SK-N-SH (cell line): Measurements from ENCODE around the gene PSTPIP1.

Experiments used
- CTCF ChIP-seq: fragments of 200-600 bp; sonication (generic); IDR thresholded peaks from 2 replicates; pipeline ENCODE4 v1.6.1; 2017; ENCODE audit warnings: antibody characterized with exemption, mild to moderate bottlenecking, moderate library complexity
- EP300 ChIP-seq, 2 experiments: IDR thresholded peaks; 2 replicates each; pipeline versions ENCODE4 v1.4.0 to v1.6.1; 2012; ENCODE audit warnings: borderline replicate concordance in 1 of 2, low read depth in 1 of 2, low read length in 1 of 2
- GATA2 ChIP-seq: sonication (generic); formaldehyde crosslinking; IDR thresholded peaks from 2 replicates; pipeline ENCODE4 v1.5.0; 2020; ENCODE audit warnings: mild to moderate bottlenecking, missing genetic modification reagents
- IRF3 ChIP-seq: fragments of 150-350 bp; IDR thresholded peaks from 2 replicates; pipeline ENCODE4 v1.6.1; 2016; ENCODE audit warnings: mild to moderate bottlenecking, low read depth, low read length
- NRF1 ChIP-seq: IDR thresholded peaks from 2 replicates; pipeline ENCODE4 v1.6.1; 2012; ENCODE audit warnings: low read depth, mild to moderate bottlenecking, low read length
- POLR2AphosphoS5 ChIP-seq: IDR thresholded peaks from 2 replicates; pipeline ENCODE4 v1.6.1; 2012; ENCODE audit warnings: low read depth, low read length
- RAD21 ChIP-seq: IDR thresholded peaks from 2 replicates; pipeline ENCODE4 v1.6.1; 2012; ENCODE audit warnings: mild to moderate bottlenecking, low read length
- RCOR1 ChIP-seq: fragments of 150-350 bp; IDR thresholded peaks from 2 replicates; pipeline ENCODE4 v1.6.1; 2017; ENCODE audit warnings: antibody characterized with exemption, low read length
- REST ChIP-seq: IDR thresholded peaks from 2 replicates; pipeline ENCODE4 v1.6.1; 2012; ENCODE audit warnings: mild to moderate bottlenecking, low read depth, low read length, moderate library complexity

GRCh38 chr15:77081971-77082370 is 87.0 kb downstream of the PSTPIP1 start:
- TF ChIP-seq POLR2AphosphoS5 = no peak
- no peak for TF ChIP-seq GATA2 (CRISPR knock-in tag)
- TF ChIP-seq REST = no peak
- TF ChIP-seq IRF3 = no peak
- no peak for TF ChIP-seq CTCF
- no peak for TF ChIP-seq RCOR1
- no peak for TF ChIP-seq NRF1
- no peak for TF ChIP-seq RAD21
- TF ChIP-seq EP300 (IDR thresholded peaks at IDR 0.05; ENCODE audit: borderline replicate concordance in 1 of 2, low read depth in 1 of 2, low read length in 1 of 2) = no peak
